HCT116 (cell line): ENCODE results near the gene ZNF576. TPM values are rescaled to one million over a fixed set of nuclear protein-coding genes. Genes with fewer than 3 reads are reported as not detected.

Experiments
- ATAC-seq: fragments of 200-7000 bp; cut with Tn5 transposase; 2 replicates; pipeline ENCODE4 v1.9.1; 2020; ENCODE audit warnings: mild to moderate bottlenecking, moderate library complexity
- BruUV-seq: library from RNA; stranded (reverse); fragments of 400-500 nt; replicated peaks from 2 replicates; lab custom pipeline; 2021; lab: Mats Ljungman, UMichigan
- CTCF ChIA-PET: fragments of 300-600 bp; sonication (Branson Sonifier 250); formaldehyde crosslinking; loops from one replicate; lab custom pipeline; 2021; ENCODE audit warnings: antibody characterized with exemption; lab: Charles Lee
- POLR2A ChIA-PET: fragments of 300-600, 350-600 bp; sonication (Branson Sonifier 250); formaldehyde crosslinking; loops from one replicate; lab custom pipeline; 2021; ENCODE audit warnings: antibody characterized with exemption; lab: Charles Lee
- RAD21 ChIA-PET, 2 experiments: fragments of 300-600 bp; sonication (Branson Sonifier 250); formaldehyde crosslinking; loops; one replicate each; lab custom pipeline; 2023; ENCODE audit warnings: low total read pairs in 2 of 2; ENCODE audit not compliant: uncharacterized antibody in 2 of 2, unreplicated experiment in 2 of 2, low non-redundant PET in 1 of 2; lab: Charles Lee
- DNase-seq: peaks from one replicate; pipeline ENCODE4 v3.0.0-alpha.2; 2010; ENCODE audit warnings: low read depth, low spot score
- H2AFZ ChIP-seq: fragments of 200-600 bp; shearing (Covaris generic), sonication (generic); 2 replicates; pipeline ENCODE4 v1.6.1; 2017; ENCODE audit warnings: low read depth, mixed run types, mixed read lengths, antibody characterized with exemption, low read length; ENCODE audit not compliant: poor library complexity, severe bottlenecking
- H3K27ac ChIP-seq: 2 replicates; pipeline ENCODE4 v1.5.1; 2012; ENCODE audit warnings: low read depth, low read length
- H3K27me3 ChIP-seq: fragments of 200-600 bp; sonication (generic); 2 replicates; pipeline ENCODE4 v1.6.1; 2016; ENCODE audit warnings: mixed run types, low read length, mixed read lengths; ENCODE audit not compliant: insufficient read depth
- H3K36me3 ChIP-seq, 2 experiments: fragments of 200-500 bp in 1 of 2; fragments of 200-600 bp in 1 of 2; sonication (Bioruptor generic) in 1 of 2; sonication (generic) in 1 of 2; 2 replicates each; pipeline versions ENCODE4 v1.5.1 to v1.6.1; 2014 to 2016; ENCODE audit warnings: low read length in 2 of 2, inconsistent platforms in 1 of 2, mixed read lengths in 1 of 2, mixed run types in 1 of 2; ENCODE audit not compliant: insufficient read depth in 2 of 2, control insufficient read depth in 1 of 2
- H3K4me1 ChIP-seq, 2 experiments: fragments of 200-600 bp in 1 of 2; sonication (generic) in 1 of 2; 2 replicates each; pipeline versions ENCODE4 v1.5.1 to v1.6.1; 2012 to 2017; ENCODE audit warnings: low read length in 2 of 2, inconsistent platforms in 1 of 2, mild to moderate bottlenecking in 1 of 2, mixed read lengths in 1 of 2, mixed run types in 1 of 2, moderate library complexity in 1 of 2; ENCODE audit not compliant: insufficient read depth in 2 of 2, control insufficient read depth in 1 of 2
- H3K4me2 ChIP-seq: fragments of 200-600 bp; sonication (generic); 2 replicates; pipeline ENCODE4 v1.6.1; 2017; ENCODE audit warnings: mixed run types, low read length, mixed read lengths
- H3K4me3 ChIP-seq, 2 experiments: fragments of 200-600 bp in 1 of 2; sonication (generic) in 1 of 2; replicated peaks in 1 of 2; 2 replicates each; pipeline ENCODE4 v1.5.1; 2011 to 2016; ENCODE audit warnings: low read length in 2 of 2, control low read depth in 1 of 2, low read depth in 1 of 2, mild to moderate bottlenecking in 1 of 2, mixed read lengths in 1 of 2, mixed run types in 1 of 2
- H3K79me2 ChIP-seq: fragments of 200-600 bp; sonication (generic); 2 replicates; pipeline ENCODE4 v1.6.1; 2017; ENCODE audit warnings: mild to moderate bottlenecking, mixed run types, low read length, moderate library complexity, mixed read lengths; ENCODE audit not compliant: insufficient read depth
- H3K9ac ChIP-seq: fragments of 200-600 bp; sonication (generic); 2 replicates; pipeline ENCODE4 v1.6.1; 2016; ENCODE audit warnings: low read length, mixed read lengths
- H3K9me2 ChIP-seq: fragments of 200-600 bp; sonication (generic), shearing (Covaris generic); 2 replicates; pipeline ENCODE4 v1.6.1; 2017; ENCODE audit warnings: mixed run types, mild to moderate bottlenecking, moderate library complexity; ENCODE audit not compliant: insufficient read depth
- H3K9me3 ChIP-seq, 2 experiments: fragments of 200-500 bp in 1 of 2; fragments of 200-600 bp in 1 of 2; sonication (Bioruptor generic) in 1 of 2; sonication (generic) in 1 of 2; 2 replicates each; pipeline ENCODE4 v1.6.1; 2014 to 2017; ENCODE audit warnings: low read length in 2 of 2, mixed read lengths in 2 of 2, inconsistent platforms in 1 of 2, low read depth in 1 of 2, mild to moderate bottlenecking in 1 of 2, mixed run types in 1 of 2, moderate library complexity in 1 of 2; ENCODE audit not compliant: control insufficient read depth in 1 of 2, insufficient read depth in 1 of 2
- H4K20me1 ChIP-seq: fragments of 200-600 bp; sonication (generic), shearing (Covaris generic); 2 replicates; pipeline ENCODE4 v1.6.1; 2017; ENCODE audit warnings: mixed run types, mild to moderate bottlenecking, moderate library complexity; ENCODE audit not compliant: insufficient read depth
- ATF3 ChIP-seq: IDR thresholded peaks from 2 replicates; pipeline ENCODE4 v1.6.1; 2012
- CBX3 ChIP-seq: IDR thresholded peaks from 2 replicates; pipeline ENCODE4 v1.6.1; 2012; ENCODE audit warnings: low read depth
- ELF1 ChIP-seq: IDR thresholded peaks from 2 replicates; pipeline ENCODE4 v1.6.1; 2012; ENCODE audit warnings: low read depth, borderline replicate concordance
- EZH2 ChIP-seq: fragments of 200-600 bp; sonication (generic); IDR thresholded peaks from 2 replicates; pipeline ENCODE4 v1.6.1; 2017; ENCODE audit warnings: antibody characterized with exemption, mixed run types
- JUND ChIP-seq: IDR thresholded peaks from 2 replicates; pipeline ENCODE4 v1.6.1; 2012
- POLR2A ChIP-seq: IDR thresholded peaks from 2 replicates; pipeline ENCODE4 v1.7.0; 2011; ENCODE audit warnings: borderline replicate concordance; ENCODE audit not compliant: insufficient read depth, insufficient read length; ENCODE audit errors: extremely low read depth
- RAD21 ChIP-seq: IDR thresholded peaks from 2 replicates; pipeline ENCODE4 v1.6.1; 2012; ENCODE audit warnings: low read depth, mild to moderate bottlenecking
- SRF ChIP-seq: IDR thresholded peaks from 2 replicates; pipeline ENCODE4 v1.6.1; 2012; ENCODE audit warnings: low read depth
- TCF7L2 ChIP-seq: IDR thresholded peaks from 2 replicates; pipeline ENCODE4 v1.7.0; 2011; ENCODE audit warnings: borderline replicate concordance, inconsistent platforms; ENCODE audit not compliant: insufficient read depth, insufficient read length; ENCODE audit errors: extremely low read depth
- YY1 ChIP-seq: IDR thresholded peaks from 2 replicates; pipeline ENCODE4 v1.6.1; 2011; ENCODE audit warnings: low read length, low read depth, moderate library complexity, mild to moderate bottlenecking; ENCODE audit not compliant: insufficient replicate concordance; ENCODE audit errors: extremely low read depth
- ZFX ChIP-seq: fragments of 450-650 bp; IDR thresholded peaks from 2 replicates; pipeline ENCODE4 v1.6.1; 2017
- intact Hi-C: fragments of 100-400 bp; cut with micrococcal nuclease; formaldehyde crosslinking; loops from 2 replicates; pipeline ENCODE4 v1.10.0; 2022
- total RNA-seq: library from RNA; stranded (reverse); gene quantifications from one replicate; pipeline ENCODE4 v1.2.1, GENCODE V29; 2021; ENCODE audit not compliant: unreplicated experiment
- TF ChIP-seq, protein P1 (sequence below), 3 experiments: fragments of 200-600 bp in 1 of 3; sonication (generic) in 1 of 3; IDR thresholded peaks in 2 of 3; conservative IDR thresholded peaks in 1 of 3; 2 replicates each; pipeline ENCODE4 v1.5.1; 2012 to 2017; ENCODE audit warnings: low read depth in 2 of 3, low read length in 2 of 3, antibody characterized with exemption in 1 of 3, borderline replicate concordance in 1 of 3, control low read depth in 1 of 3, mild to moderate bottlenecking in 1 of 3, mixed read lengths in 1 of 3, mixed run types in 1 of 3, moderate library complexity in 1 of 3; ENCODE audit not compliant: insufficient read depth in 1 of 3

The ZNF576 gene
- total RNA-seq, 1 experiment from 2014 or later = 11.2 TPM

DNA sequence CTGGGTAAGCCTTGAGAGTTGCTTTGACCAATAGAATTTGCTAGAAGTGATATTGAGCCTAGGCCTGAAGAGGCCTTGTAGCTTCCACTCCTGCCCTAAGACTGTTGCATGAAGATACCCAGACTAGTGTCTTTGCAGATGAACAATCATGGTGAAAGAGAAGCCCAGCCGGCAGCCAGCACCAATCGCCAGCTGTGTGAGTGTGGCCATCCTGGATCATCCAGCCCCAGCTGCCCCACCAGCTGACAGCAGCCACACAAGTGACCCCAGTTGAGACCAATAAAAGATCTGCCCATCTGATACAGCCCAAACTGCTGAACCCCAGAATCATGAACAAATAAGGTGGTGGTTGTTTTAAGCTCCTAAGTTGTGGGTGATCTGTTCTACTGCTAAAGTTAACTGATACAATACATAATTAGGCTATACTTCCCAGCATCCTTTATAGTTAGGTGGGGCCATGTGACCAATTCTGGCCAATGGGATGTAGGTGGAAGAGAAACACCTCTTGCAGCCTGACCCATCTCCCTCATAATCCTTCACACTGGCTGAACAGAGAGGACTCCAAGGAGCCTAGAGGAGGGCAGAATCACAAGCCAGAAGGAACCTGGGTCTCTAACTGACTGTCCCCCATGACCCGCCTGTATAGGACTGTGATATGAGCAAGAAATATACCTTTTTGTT, 32.4 kb downstream of the ZNF576 start:
- RAD21 ChIA-PET = no interaction called here
- H3K4me2 ChIP-seq = no peak overlapping the region
- TF ChIP-seq ELF1 = no peak
- TF ChIP-seq, all 23 proteins: peak for 0
- H3K9me2 ChIP-seq = no peaks in the 10 kb centered on the region
- H3K4me3 ChIP-seq = no peak overlapping the region
- intact Hi-C loops = no loop called here
- peaks cover 9 to 14% of the 10 kb centered on the region in 2 experiments for H3K4me1 ChIP-seq
- CTCF ChIA-PET = no interaction called here
- ATAC-seq = no peak
- BruUV-seq = no TSS peak
- no peak overlapping the region for H3K9ac ChIP-seq
- H3K36me3 ChIP-seq = no peaks in the 10 kb centered on the region
- H3K27ac ChIP-seq = no peak overlapping the region
- POLR2A ChIA-PET = no interaction called here
- H3K79me2 ChIP-seq = no peaks in the 10 kb centered on the region
- no peaks in the 10 kb centered on the region for H3K9me3 ChIP-seq
- no peak overlapping the region for H2AFZ ChIP-seq
- no peak for DNase-seq
- no peaks in the 10 kb centered on the region for H4K20me1 ChIP-seq
- no peaks in the 10 kb centered on the region for H3K27me3 ChIP-seq

- no peaks in the 10 kb centered on the region for H3K9me2 ChIP-seq
- POLR2A ChIA-PET = no interaction called here
- H4K20me1 ChIP-seq = no peaks in the 10 kb centered on the region
- CTCF ChIA-PET = no interaction called here
- no peak overlapping the region for H2AFZ ChIP-seq
- H3K9me3 ChIP-seq = no peaks in the 10 kb centered on the region
- DNase-seq (no peak), ATAC-seq (no peak)
- H3K4me3 ChIP-seq = no peak overlapping the region
- no peak overlapping the region for H3K27ac ChIP-seq
- RAD21 ChIA-PET = no interaction called here
- H3K79me2 ChIP-seq = no peaks in the 10 kb centered on the region
- TF ChIP-seq EZH2 (no peak), JUND (no peak), RAD21 (no peak), ATF3 (no peak), YY1 (no peak), CBX3 (no peak), TCF7L2 (no peak), ZFX (no peak), POLR2A (no peak), SRF (no peak), ELF1 (no peak)
- TF ChIP-seq, protein P1, sequence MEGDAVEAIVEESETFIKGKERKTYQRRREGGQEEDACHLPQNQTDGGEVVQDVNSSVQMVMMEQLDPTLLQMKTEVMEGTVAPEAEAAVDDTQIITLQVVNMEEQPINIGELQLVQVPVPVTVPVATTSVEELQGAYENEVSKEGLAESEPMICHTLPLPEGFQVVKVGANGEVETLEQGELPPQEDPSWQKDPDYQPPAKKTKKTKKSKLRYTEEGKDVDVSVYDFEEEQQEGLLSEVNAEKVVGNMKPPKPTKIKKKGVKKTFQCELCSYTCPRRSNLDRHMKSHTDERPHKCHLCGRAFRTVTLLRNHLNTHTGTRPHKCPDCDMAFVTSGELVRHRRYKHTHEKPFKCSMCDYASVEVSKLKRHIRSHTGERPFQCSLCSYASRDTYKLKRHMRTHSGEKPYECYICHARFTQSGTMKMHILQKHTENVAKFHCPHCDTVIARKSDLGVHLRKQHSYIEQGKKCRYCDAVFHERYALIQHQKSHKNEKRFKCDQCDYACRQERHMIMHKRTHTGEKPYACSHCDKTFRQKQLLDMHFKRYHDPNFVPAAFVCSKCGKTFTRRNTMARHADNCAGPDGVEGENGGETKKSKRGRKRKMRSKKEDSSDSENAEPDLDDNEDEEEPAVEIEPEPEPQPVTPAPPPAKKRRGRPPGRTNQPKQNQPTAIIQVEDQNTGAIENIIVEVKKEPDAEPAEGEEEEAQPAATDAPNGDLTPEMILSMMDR (IDR thresholded peaks at IDR 0.05 in 2 of 3, conservative IDR thresholded peaks at IDR 0.05 in 1 of 3; ENCODE audit: borderline replicate concordance in 1 of 3, insufficient read depth in 1 of 3, low read depth in 2 of 3, low read length in 2 of 3) = no peak
- H3K4me1 ChIP-seq = peaks cover 4 to 14% of the 10 kb centered on the region in 2 experiments; a peak in 3 of 4 replicates
- no peaks in the 10 kb centered on the region for H3K27me3 ChIP-seq
- no peak overlapping the region for H3K4me2 ChIP-seq
- intact Hi-C loops = no loop called here
- no peaks in the 10 kb centered on the region for H3K36me3 ChIP-seq
- no peak overlapping the region for H3K9ac ChIP-seq
- no TSS peak for BruUV-seq
Observed at GRCh38 chr19:43631491-43631890, 35.1 kb downstream of the ZNF576 start.
